GM23338 (cell line): ENCODE measurements around the gene PGM1. TPM values are rescaled to one million over a fixed set of nuclear protein-coding genes. Genes with fewer than 3 reads are reported as not detected.

Experiments
- ATAC-seq: fragments of 200-7000 bp; cut with Tn5 transposase; 3 replicates; pipeline ENCODE4 v1.9.1; 2020
- DNase-seq: peaks from one replicate; pipeline ENCODE4 v3.0.0-alpha.2; 2015; ENCODE audit warnings: low spot score
- H2AFZ ChIP-seq: fragments of 200-600 bp; sonication (generic); 2 replicates; pipeline ENCODE4 v1.8.0; 2016; ENCODE audit warnings: antibody characterized with exemption, mild to moderate bottlenecking, moderate library complexity
- H3F3A ChIP-seq: fragments of 200-600 bp; sonication (generic); replicated peaks from 2 replicates; pipeline ENCODE4 v1.8.0; 2017; ENCODE audit warnings: antibody characterized with exemption, mixed run types, low read depth
- H3K27ac ChIP-seq: fragments of 200-600 bp; sonication (generic); 2 replicates; pipeline ENCODE4 v1.6.1; 2016; ENCODE audit warnings: low read depth
- H3K27me3 ChIP-seq: fragments of 200-600 bp; sonication (generic); 2 replicates; pipeline ENCODE4 v1.8.0; 2016; ENCODE audit warnings: mild to moderate bottlenecking, mixed run types, moderate library complexity; ENCODE audit not compliant: insufficient read depth
- H3K36me3 ChIP-seq: fragments of 200-600 bp; sonication (generic); 2 replicates; pipeline ENCODE4 v1.8.0; 2016; ENCODE audit warnings: mild to moderate bottlenecking; ENCODE audit not compliant: insufficient read depth
- H3K4me1 ChIP-seq: fragments of 200-600 bp; sonication (generic); 2 replicates; pipeline ENCODE4 v1.8.0; 2016; ENCODE audit warnings: mild to moderate bottlenecking, moderate library complexity; ENCODE audit not compliant: insufficient read depth
- H3K4me2 ChIP-seq: fragments of 200-600 bp; sonication (generic); 2 replicates; pipeline ENCODE4 v1.7.1; 2017; ENCODE audit warnings: mixed run types
- H3K4me3 ChIP-seq: fragments of 200-600 bp; sonication (generic); 2 replicates; pipeline ENCODE4 v1.6.1; 2016; ENCODE audit warnings: mixed run types
- H3K79me2 ChIP-seq: fragments of 200-600 bp; sonication (generic); replicated peaks from 2 replicates; pipeline ENCODE4 v1.8.0; 2017; ENCODE audit warnings: mild to moderate bottlenecking; ENCODE audit not compliant: insufficient read depth
- H3K9me2 ChIP-seq: fragments of 200-600 bp; sonication (generic); 2 replicates; pipeline ENCODE4 v1.8.0; 2017; ENCODE audit not compliant: insufficient read depth
- H4K20me1 ChIP-seq: fragments of 200-600 bp; sonication (generic); replicated peaks from 2 replicates; pipeline ENCODE4 v1.8.0; 2017; ENCODE audit warnings: mild to moderate bottlenecking; ENCODE audit not compliant: insufficient read depth
- H3K27ac Mint-ChIP-seq: 2 replicates; pipeline ENCODE4 v1.8.0; 2020; ENCODE audit warnings: inconsistent platforms, mild to moderate bottlenecking, moderate library complexity, mixed read lengths
- H3K27me3 Mint-ChIP-seq: 3 replicates; pipeline ENCODE4 v1.8.0; 2022; ENCODE audit warnings: low read depth, mild to moderate bottlenecking, moderate library complexity, mixed read lengths, inconsistent platforms; ENCODE audit not compliant: insufficient read depth, poor library complexity
- H3K36me3 Mint-ChIP-seq: 3 replicates; pipeline ENCODE4 v1.8.0; 2021; ENCODE audit warnings: low read depth, mild to moderate bottlenecking, inconsistent platforms, moderate library complexity, mixed read lengths
- H3K4me1 Mint-ChIP-seq: 3 replicates; pipeline ENCODE4 v1.8.0; 2020; ENCODE audit warnings: mild to moderate bottlenecking, inconsistent platforms, mixed read lengths
- H3K4me3 Mint-ChIP-seq: 3 replicates; pipeline ENCODE4 v1.8.0; 2021; ENCODE audit warnings: moderate library complexity, mild to moderate bottlenecking, inconsistent platforms, mixed read lengths
- H3K9me3 Mint-ChIP-seq: 3 replicates; pipeline ENCODE4 v1.8.0; 2020; ENCODE audit warnings: moderate library complexity, mild to moderate bottlenecking, inconsistent platforms, mixed read lengths
- CREB1 ChIP-seq: fragments of 250-450 bp; sonication (Bioruptor Pico); IDR thresholded peaks from 2 replicates; pipeline ENCODE4 v1.5.0; 2020; ENCODE audit warnings: low read depth, mild to moderate bottlenecking, moderate library complexity
- CTCF ChIP-seq, 2 experiments: fragments of 200-600 bp in 1 of 2; sonication (generic) in 1 of 2; conservative IDR thresholded peaks; 2 replicates each; pipeline versions ENCODE4 v1.5.1 to v1.6.1; 2016 to 2017; ENCODE audit warnings: antibody characterized with exemption in 2 of 2, low read depth in 2 of 2, mild to moderate bottlenecking in 2 of 2, moderate library complexity in 1 of 2
- ETS1 ChIP-seq: IDR thresholded peaks from 2 replicates; pipeline ENCODE4 v1.6.1; 2016; ENCODE audit warnings: antibody characterized with exemption
- EZH2 ChIP-seq: fragments of 200-600 bp; sonication (generic); IDR thresholded peaks from one replicate; pipeline ENCODE4 v1.8.0; 2017; ENCODE audit warnings: antibody characterized with exemption, mild to moderate bottlenecking, low read depth; ENCODE audit not compliant: unreplicated experiment
- EZH2phosphoT487 ChIP-seq: fragments of 200-600 bp; sonication (generic); IDR thresholded peaks from one replicate; pipeline ENCODE4 v1.8.1; 2018; ENCODE audit warnings: antibody characterized with exemption; ENCODE audit not compliant: unreplicated experiment
- JUNB ChIP-seq: IDR thresholded peaks from one replicate; pipeline ENCODE4 v1.6.1; 2016; ENCODE audit warnings: antibody characterized with exemption; ENCODE audit not compliant: unreplicated experiment
- NANOG ChIP-seq: IDR thresholded peaks from 2 replicates; pipeline ENCODE4 v1.6.1; 2016; ENCODE audit warnings: antibody characterized with exemption, borderline replicate concordance
- POLR2AphosphoS5 ChIP-seq: IDR thresholded peaks from 2 replicates; pipeline ENCODE4 v1.6.1; 2016; ENCODE audit warnings: antibody characterized with exemption, low read depth
- REST ChIP-seq: IDR thresholded peaks from one replicate; pipeline ENCODE4 v1.6.1; 2018; ENCODE audit warnings: antibody characterized with exemption; ENCODE audit not compliant: unreplicated experiment
- ZNF114 ChIP-seq: fragments of 250-450 bp; sonication (Bioruptor Pico); IDR thresholded peaks from 2 replicates; pipeline ENCODE4 v1.5.0; 2020; ENCODE audit warnings: mild to moderate bottlenecking, moderate library complexity
- ZNF331 ChIP-seq: fragments of 250-450 bp; sonication (Bioruptor Pico); IDR thresholded peaks from 2 replicates; pipeline ENCODE4 v1.5.0; 2020; ENCODE audit warnings: low read depth, mild to moderate bottlenecking, moderate library complexity
- polyA plus RNA-seq: library from polyadenylated mRNA; unstranded; fragments of >200 nt; fragmentation: Nextera tagmentation; extraction: Ambion mirVana; gene quantifications from 2 replicates; pipeline ENCODE4 v1.2.1, GENCODE V29; 2016
- total RNA-seq: library from RNA; depleted of rRNA; stranded (reverse); fragments of >200 nt; shearing (Covaris generic); gene quantifications from 2 replicates; pipeline ENCODE4 v1.2.3, GENCODE V29; 2014

PGM1 gene
- total and polyA plus RNA-seq, 2 experiments from 2014 or later: 20.9 to 71.9 TPM

- TF ChIP-seq REST (no peak), ZNF331 (CRISPR knock-in tag) (no peak), POLR2AphosphoS5 (no peak), EZH2 (no peak), CTCF (conservative IDR thresholded peaks at IDR 0.05; ENCODE audit: low read depth in 2 of 2) (no peak), NANOG (no peak), JUNB (no peak), CREB1 (CRISPR knock-in tag) (no peak)
Measured at GRCh38 chr1:63626222-63626621, 33.0 kb downstream of the PGM1 start (continued).

GRCh38 chr1:63628607-63629006 lies 35.4 kb downstream of the PGM1 start:
- H2AFZ ChIP-seq: no peak overlapping the region
- H3K4me1 ChIP-seq: peaks cover 18% of the 10 kb centered on the region
- H3K27me3 Mint-ChIP-seq: peaks cover 4% of the 10 kb centered on the region
- H3K4me3 Mint-ChIP-seq: no peak overlapping the region
- no peak overlapping the region for H3K27ac ChIP-seq
- H3K4me2 ChIP-seq: no peak overlapping the region
- peaks cover 17% of the 10 kb centered on the region; the same call in 2 of the 3 replicates for H3K4me1 Mint-ChIP-seq
- no peaks in the 10 kb centered on the region for H3K9me3 Mint-ChIP-seq
- H3K27ac Mint-ChIP-seq: no peak overlapping the region
- peaks cover 15% of the 10 kb centered on the region; the same call in 1 of the 2 replicates for H3K36me3 ChIP-seq
- DNase-seq (no peak), ATAC-seq (no peak)
- H3K79me2 ChIP-seq: no peaks in the 10 kb centered on the region
- H3F3A ChIP-seq: no peaks in the 10 kb centered on the region
- H3K27me3 ChIP-seq: no peaks in the 10 kb centered on the region
- H4K20me1 ChIP-seq: peaks cover 5% of the 10 kb centered on the region; the same call in 1 of the 2 replicates
- peaks cover 3% of the 10 kb centered on the region; the same call in 1 of the 2 replicates for H3K9me2 ChIP-seq
- H3K36me3 Mint-ChIP-seq: peaks cover 11% of the 10 kb centered on the region; the same call in 2 of the 3 replicates
- H3K4me3 ChIP-seq: no peak overlapping the region
- TF ChIP-seq ZNF114 (CRISPR knock-in tag) (no peak), ZNF331 (CRISPR knock-in tag) (no peak), CREB1 (CRISPR knock-in tag) (no peak), EZH2phosphoT487 (no peak), CTCF (conservative IDR thresholded peaks at IDR 0.05; ENCODE audit: low read depth in 2 of 2) (no peak), ETS1 (no peak), NANOG (no peak), REST (no peak), JUNB (no peak), EZH2 (no peak)
